SIG-M5 treated with dmso at 0.1 percent for 504 hours (cell line): Measurements from ENCODE around the gene PRB3.

Experiments
- DNase-seq: peaks from one replicate; lab custom pipeline; 2025; ENCODE audit not compliant: unreplicated experiment; lab: John Stamatoyannopoulos, UW

The PRB3 gene

DNA sequence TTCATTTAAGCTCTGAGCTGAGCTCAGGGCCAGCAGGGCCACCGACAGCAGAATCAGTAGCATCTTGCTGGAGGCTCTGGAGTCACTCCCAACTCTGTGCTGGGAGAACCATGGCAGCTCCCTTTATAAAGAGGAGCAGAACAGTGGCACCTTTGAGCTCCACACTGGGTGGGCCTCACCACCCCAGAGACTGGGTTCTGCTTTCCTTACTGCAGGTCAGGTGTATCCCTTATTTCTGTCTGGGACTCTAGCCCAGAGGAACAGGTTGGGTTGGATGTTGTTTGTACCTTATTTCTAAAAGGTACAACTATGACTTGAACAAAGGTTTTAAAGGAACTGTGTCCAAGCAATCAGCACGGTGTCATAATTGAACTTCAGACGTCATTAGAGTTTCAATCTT is at the start of gene PRB3:
PRB3 (minus strand) TSS at position 101 of the 400 bp plus-strand sequence; CDS start at position 63, 38 bp downstream.
- no peak for DNase-seq

DNA sequence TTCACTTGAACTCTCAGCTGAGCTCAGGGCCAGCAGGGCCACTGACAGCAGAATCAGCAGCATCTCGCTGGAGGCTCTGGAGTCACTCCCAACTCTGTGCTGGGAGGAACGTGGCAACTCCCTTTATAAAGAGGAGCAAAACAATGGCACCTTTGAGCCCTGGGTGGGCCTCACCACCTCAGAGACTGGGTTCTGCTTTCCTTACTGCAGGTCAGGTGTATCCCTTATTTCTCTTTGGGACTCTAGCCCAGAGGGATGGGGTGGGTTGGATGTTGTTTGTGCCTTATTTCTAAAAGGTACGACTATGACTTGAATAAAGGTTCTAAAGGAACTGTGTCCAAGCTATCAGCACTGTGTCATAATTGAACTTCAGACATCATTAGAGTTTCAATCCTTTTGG is 40.8 kb upstream of the PRB3 start, which contains the start of gene PRB4:
PRB4 (minus strand) TSS at position 101 of the 400 bp plus-strand sequence; CDS start at position 63, 38 bp downstream.
- DNase-seq = no peak

GRCh38 chr12:11307143-11307542 is 37.6 kb upstream of the PRB3 start:
- no peak for DNase-seq

DNA sequence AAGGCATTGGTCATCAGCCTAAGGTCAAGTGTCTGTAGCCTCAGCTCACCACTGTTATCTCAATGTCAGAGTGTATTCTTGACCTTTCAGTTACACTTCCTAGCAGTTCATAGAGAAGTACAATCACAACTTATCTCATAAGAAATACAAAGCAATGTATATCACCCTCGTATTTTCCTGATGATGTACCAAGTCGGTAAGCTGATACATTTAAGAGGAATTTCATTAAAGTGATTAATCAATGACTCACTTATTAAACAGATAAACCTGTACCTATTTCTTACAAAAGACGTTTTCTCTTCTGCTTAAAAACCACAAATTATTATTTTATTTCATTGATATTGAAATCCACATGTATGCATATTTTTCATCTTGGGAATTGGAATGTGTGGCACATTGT is 3.9 kb upstream of the PRB3 start:
- no peak for DNase-seq

DNA sequence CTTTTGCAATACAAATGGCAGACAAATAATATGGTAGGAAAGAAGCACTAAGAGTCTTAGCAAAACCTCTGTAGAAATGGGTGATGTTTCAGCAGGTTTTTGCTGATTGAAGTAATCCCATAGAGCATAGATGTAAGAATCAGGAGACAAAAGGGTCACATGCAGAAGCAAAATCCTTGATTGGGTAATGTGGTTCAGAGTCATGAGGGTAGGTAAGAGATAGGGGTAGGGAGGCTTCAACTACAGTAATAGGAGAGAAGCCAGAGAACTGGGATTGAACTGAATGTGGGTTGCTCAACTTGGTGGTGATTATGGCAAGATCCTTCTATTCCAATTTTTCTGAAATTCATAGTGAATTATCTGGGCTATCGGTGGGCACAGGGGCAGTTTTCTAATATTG is 5.0 kb downstream of the PRB3 start:
- DNase-seq = no peak

GRCh38 chr12:11246489-11246888 is 23.0 kb downstream of the PRB3 start:
- DNase-seq = no peak

DNA sequence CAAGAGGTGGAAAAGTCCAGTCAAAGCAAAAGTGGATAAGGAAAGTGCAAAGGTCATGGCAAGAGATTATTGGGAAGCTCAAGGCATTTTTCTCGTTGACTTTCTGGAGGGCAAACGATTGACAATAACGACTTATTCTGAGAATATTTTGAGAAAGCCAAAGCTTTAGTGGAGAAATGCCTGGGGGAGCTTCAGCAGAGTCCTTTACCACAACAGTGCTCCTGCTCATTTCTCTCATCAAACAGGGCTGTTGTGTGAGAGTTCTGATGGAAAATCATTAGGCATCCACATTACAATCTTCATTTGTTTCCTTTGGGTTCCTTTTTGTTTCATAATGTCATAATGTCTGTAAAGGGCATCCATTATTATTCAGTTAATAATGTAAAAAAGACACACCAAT is 26.9 kb downstream of the PRB3 start:
- DNase-seq = no peak

DNA sequence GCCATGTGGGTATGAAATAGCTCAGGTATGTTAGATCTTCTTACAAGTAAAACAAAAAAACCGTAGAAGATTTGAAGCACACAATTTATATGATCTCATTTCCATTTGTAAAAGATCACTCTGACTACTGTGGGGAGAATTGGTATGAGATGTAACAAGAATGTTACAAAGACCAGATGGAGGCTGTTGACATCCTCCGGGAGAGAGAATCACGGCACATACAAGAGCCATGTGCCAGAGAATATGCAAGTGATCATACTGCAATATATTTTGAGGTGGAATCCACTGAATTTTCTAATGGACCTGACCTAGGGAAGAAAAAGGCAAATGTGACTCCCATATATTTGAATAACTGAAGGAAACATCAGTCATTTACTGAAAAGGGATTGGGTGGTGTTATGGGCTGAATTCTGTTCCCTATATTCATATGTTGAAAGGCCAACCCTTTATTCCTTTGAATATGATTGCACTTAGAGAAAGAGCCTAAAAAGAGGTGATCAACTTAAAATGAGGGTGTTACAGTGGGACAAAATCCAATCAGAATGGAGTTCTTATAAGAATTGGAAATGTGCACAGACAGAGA is 29.1 kb downstream of the PRB3 start:
- DNase-seq = no peak

- DNase-seq = no peak
These were observed 31.2 kb downstream of the PRB3 start for GRCh38 chr12:11238275-11238674.

GRCh38 chr12:11233532-11233931 is 36.0 kb downstream of the PRB3 start:
- DNase-seq = no peak

- peak; percentile 54 for DNase-seq
These were observed 41.1 kb downstream of the PRB3 start for GRCh38 chr12:11228296-11228879.

DNA sequence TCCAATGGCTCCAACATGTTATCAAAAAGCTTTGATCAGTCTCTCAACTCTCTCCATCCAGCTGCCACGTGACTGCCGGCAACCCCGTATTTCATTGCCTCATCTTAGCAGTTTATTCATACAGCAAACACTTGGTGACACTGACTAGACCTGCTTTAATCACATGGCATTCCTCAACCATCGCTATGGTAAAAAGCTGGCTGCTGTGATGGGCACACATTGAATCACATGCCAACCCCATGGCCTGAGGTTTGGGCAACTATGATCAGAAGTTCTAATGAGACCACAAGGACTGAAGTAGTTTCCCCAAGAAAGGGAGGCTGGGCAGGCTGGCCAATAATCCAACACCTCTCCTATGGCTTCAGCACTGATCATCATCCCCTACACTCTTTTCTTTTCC is 42.1 kb downstream of the PRB3 start:
- DNase-seq = no peak
